PC-3 (cell line): Measurements from ENCODE around the gene ZNF830. TPM values are rescaled to one million over a fixed set of nuclear protein-coding genes. Genes with fewer than 3 reads are reported as not detected.

Experiments used
- ATAC-seq: fragments of 200-7000 bp; cut with Tn5 transposase; 2 replicates; pipeline ENCODE4 v1.9.1; 2020; ENCODE audit warnings: mild to moderate bottlenecking, moderate library complexity
- BruUV-seq: library from RNA; stranded (reverse); fragments of 400-500 nt; replicated peaks from 2 replicates; lab custom pipeline; 2021; lab: Mats Ljungman, UMichigan
- CTCF ChIA-PET: fragments of 300-600 bp; sonication (Branson Sonifier 250); formaldehyde crosslinking; loops from one replicate; lab custom pipeline; 2022; ENCODE audit warnings: antibody characterized with exemption; lab: Charles Lee
- POLR2A ChIA-PET: fragments of 300-600 bp; sonication (Branson Sonifier 250); formaldehyde crosslinking; loops from one replicate; lab custom pipeline; 2022; ENCODE audit warnings: antibody characterized with exemption; ENCODE audit not compliant: unreplicated experiment; lab: Charles Lee
- DNase-seq: peaks from one replicate; pipeline ENCODE4 v3.0.0-alpha.2; 2015
- H2AFZ ChIP-seq: fragments of 300-600 bp; sonication (generic); 2 replicates; pipeline ENCODE4 v1.6.0; 2016; ENCODE audit warnings: antibody characterized with exemption, low read length
- H3F3A ChIP-seq: fragments of 300-600 bp; sonication (generic); one replicate; pipeline ENCODE4 v1.6.0; 2017; ENCODE audit warnings: antibody characterized with exemption, low read length, control low read depth, mild to moderate bottlenecking; ENCODE audit not compliant: unreplicated experiment
- H3K27ac ChIP-seq: fragments of 300-600 bp; sonication (generic); 2 replicates; pipeline ENCODE4 v1.5.1; 2016; ENCODE audit warnings: mild to moderate bottlenecking, low read length
- H3K27me3 ChIP-seq: fragments of 300-600 bp; sonication (generic); 2 replicates; pipeline ENCODE4 v1.6.1; 2016; ENCODE audit warnings: low read length, mixed read lengths
- H3K36me3 ChIP-seq: fragments of 300-600 bp; sonication (generic); 2 replicates; pipeline ENCODE4 v1.6.1; 2016; ENCODE audit warnings: low read depth, mixed run types, low read length, mixed read lengths
- H3K4me1 ChIP-seq: fragments of 300-600 bp; sonication (generic); 2 replicates; pipeline ENCODE4 v1.5.1; 2016; ENCODE audit warnings: low read length; ENCODE audit not compliant: insufficient read depth
- H3K4me2 ChIP-seq: fragments of 300-600 bp; sonication (generic); 2 replicates; pipeline ENCODE4 v1.6.0; 2016; ENCODE audit warnings: low read length
- H3K4me3 ChIP-seq: fragments of 300-600 bp; sonication (generic); 2 replicates; pipeline ENCODE4 v1.5.1; 2016; ENCODE audit warnings: mild to moderate bottlenecking, low read length, mixed read lengths
- H3K79me2 ChIP-seq: fragments of 300-600 bp; sonication (generic); 2 replicates; pipeline ENCODE4 v1.6.1; 2017; ENCODE audit warnings: low read length, mixed read lengths
- H3K9ac ChIP-seq: fragments of 300-600 bp; sonication (generic); 2 replicates; pipeline ENCODE4 v1.6.0; 2016; ENCODE audit warnings: mild to moderate bottlenecking, low read length
- H3K9me2 ChIP-seq: fragments of 300-600 bp; sonication (generic); replicated peaks from 2 replicates; pipeline ENCODE4 v1.6.1; 2016; ENCODE audit warnings: mixed run types, low read length, mixed read lengths
- H3K9me3 ChIP-seq: fragments of 300-600 bp; sonication (generic); 2 replicates; pipeline ENCODE4 v1.6.1; 2016; ENCODE audit warnings: low read length, mixed read lengths
- H4K20me1 ChIP-seq: fragments of 300-600 bp; sonication (generic); 2 replicates; pipeline ENCODE4 v1.6.1; 2016; ENCODE audit warnings: low read length, mixed read lengths
- EZH2 ChIP-seq: fragments of 300-600 bp; sonication (generic); IDR thresholded peaks from one replicate; pipeline ENCODE4 v1.6.1; 2017; ENCODE audit warnings: antibody characterized with exemption, mild to moderate bottlenecking, low read length; ENCODE audit not compliant: unreplicated experiment
- EZH2phosphoT487 ChIP-seq: fragments of 300-600 bp; sonication (generic); IDR thresholded peaks from 2 replicates; pipeline ENCODE4 v1.6.1; 2018; ENCODE audit warnings: mild to moderate bottlenecking, antibody characterized with exemption, low read length, borderline replicate concordance
- intact Hi-C: fragments of 100-400 bp; cut with micrococcal nuclease; formaldehyde crosslinking; loops from 2 replicates; pipeline ENCODE4 v1.9.0; 2023
- total RNA-seq: library from RNA; depleted of rRNA; stranded (reverse); fragments of >200 nt; gene quantifications from 2 replicates; pipeline ENCODE4 v1.2.3, GENCODE V29; 2014
- TF ChIP-seq, protein P1 (sequence below): fragments of 300-600 bp; sonication (generic); conservative IDR thresholded peaks from 2 replicates; pipeline ENCODE4 v1.5.1; 2017; ENCODE audit warnings: antibody characterized with exemption, low read depth, mild to moderate bottlenecking, low read length

ZNF830 gene
- total RNA-seq, 1 experiment from 2014 or later = 5.0 TPM

DNA sequence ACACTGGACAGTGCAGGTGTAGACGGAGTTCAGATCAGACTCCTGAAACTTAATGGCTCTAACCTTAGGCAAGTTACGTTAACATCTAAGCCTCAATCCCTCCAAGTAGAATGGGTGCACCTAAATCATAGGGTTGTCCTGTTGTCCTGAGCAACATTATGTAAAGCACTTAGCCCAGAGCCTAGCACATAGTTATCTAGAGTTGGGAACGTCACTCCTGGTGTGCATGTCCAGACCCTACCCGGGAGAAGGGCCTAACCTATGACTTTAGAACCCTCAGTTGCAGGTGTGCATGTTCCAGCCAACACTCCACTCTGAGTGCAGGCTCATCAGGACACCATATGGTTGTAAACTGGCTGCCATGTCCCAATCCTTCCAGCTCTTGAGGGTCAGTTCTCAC, 45.0 kb downstream of the ZNF830 start:
- no peak for ATAC-seq
- H3F3A ChIP-seq = no peaks in the 10 kb centered on the region
- peaks cover 22% of the 10 kb centered on the region; the same call in 1 of the 2 replicates for H3K36me3 ChIP-seq
- no peak for DNase-seq
- no peaks in the 10 kb centered on the region for H3K9me3 ChIP-seq
- no peak overlapping the region for H2AFZ ChIP-seq
- no peak overlapping the region for H3K4me2 ChIP-seq
- no peak overlapping the region for H3K9ac ChIP-seq
- no peaks in the 10 kb centered on the region for H3K27me3 ChIP-seq
- no peak overlapping the region for H3K4me3 ChIP-seq
- intact Hi-C loops = no loop called here
- ChIA-PET POLR2A (no interaction called here), CTCF (no interaction called here)
- H4K20me1 ChIP-seq = no peaks in the 10 kb centered on the region
- BruUV-seq = no TSS peak
- H3K27ac ChIP-seq = no peak overlapping the region
- no peaks in the 10 kb centered on the region for H3K79me2 ChIP-seq
- peaks cover 12% of the 10 kb centered on the region for H3K4me1 ChIP-seq
- TF ChIP-seq EZH2phosphoT487 = no peak
- no peak for TF ChIP-seq EZH2
- TF ChIP-seq, protein P1, sequence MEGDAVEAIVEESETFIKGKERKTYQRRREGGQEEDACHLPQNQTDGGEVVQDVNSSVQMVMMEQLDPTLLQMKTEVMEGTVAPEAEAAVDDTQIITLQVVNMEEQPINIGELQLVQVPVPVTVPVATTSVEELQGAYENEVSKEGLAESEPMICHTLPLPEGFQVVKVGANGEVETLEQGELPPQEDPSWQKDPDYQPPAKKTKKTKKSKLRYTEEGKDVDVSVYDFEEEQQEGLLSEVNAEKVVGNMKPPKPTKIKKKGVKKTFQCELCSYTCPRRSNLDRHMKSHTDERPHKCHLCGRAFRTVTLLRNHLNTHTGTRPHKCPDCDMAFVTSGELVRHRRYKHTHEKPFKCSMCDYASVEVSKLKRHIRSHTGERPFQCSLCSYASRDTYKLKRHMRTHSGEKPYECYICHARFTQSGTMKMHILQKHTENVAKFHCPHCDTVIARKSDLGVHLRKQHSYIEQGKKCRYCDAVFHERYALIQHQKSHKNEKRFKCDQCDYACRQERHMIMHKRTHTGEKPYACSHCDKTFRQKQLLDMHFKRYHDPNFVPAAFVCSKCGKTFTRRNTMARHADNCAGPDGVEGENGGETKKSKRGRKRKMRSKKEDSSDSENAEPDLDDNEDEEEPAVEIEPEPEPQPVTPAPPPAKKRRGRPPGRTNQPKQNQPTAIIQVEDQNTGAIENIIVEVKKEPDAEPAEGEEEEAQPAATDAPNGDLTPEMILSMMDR = no peak
- no peaks in the 10 kb centered on the region for H3K9me2 ChIP-seq

DNA sequence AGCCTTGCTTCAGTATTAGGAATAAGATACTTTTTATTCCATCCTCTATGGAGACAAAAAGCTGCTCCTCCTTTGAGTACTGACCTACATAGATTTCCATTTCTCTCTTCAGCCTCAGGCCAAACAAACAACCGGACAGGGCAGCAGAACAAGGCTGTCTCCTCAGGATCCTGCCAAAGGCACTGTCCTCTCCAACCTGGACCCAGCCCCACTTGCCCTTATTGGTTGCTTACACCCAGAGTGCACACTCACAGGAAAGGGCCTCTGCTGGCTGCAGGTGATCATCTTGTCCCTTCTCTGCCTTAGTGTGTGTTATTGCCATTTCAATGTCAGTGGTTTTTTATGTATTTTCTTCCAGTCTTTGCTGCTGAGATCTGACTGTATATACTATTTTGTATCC, 45.6 kb downstream of the ZNF830 start:
- Histone ChIP-seq H3F3A (no peaks in the 10 kb centered on the region), H3K36me3 (peaks cover 22% of the 10 kb centered on the region; the same call in 1 of the 2 replicates), H3K79me2 (no peaks in the 10 kb centered on the region), H3K9me2 (no peaks in the 10 kb centered on the region), H3K27me3 (no peaks in the 10 kb centered on the region), H2AFZ (no peak overlapping the region), H3K27ac (no peak overlapping the region), H3K4me1 (peaks cover 6% of the 10 kb centered on the region), H3K4me2 (no peak overlapping the region), H4K20me1 (no peaks in the 10 kb centered on the region), H3K4me3 (no peak overlapping the region), H3K9me3 (no peaks in the 10 kb centered on the region), H3K9ac (no peak overlapping the region)
- ATAC-seq (no peak), DNase-seq (no peak)
- TF ChIP-seq, protein P1 = no peak
- TF ChIP-seq EZH2 (no peak), EZH2phosphoT487 (no peak)
- intact Hi-C loops = no loop called here
- no TSS peak for BruUV-seq
- CTCF ChIA-PET = no interaction called here
- POLR2A ChIA-PET = no interaction called here

DNA sequence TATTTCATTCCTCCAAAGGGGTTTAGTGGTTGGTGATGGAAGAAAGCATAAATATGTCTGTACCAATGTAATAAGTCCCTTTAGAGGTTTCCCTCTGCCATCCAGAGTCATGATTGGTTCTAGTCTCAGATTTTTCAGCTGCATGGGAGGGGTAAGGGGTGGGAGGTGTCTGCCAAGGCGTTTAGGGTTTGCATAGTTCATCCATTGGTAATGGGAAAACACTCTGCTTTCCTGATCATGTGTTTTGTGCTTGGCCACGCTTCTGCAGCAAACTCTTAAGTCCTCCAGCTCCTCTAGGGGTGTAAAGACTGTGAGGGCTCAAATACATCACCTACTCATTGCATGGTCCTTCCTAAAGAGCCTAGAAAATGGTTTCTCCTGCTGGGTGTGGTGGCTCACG, 48.8 kb downstream of the ZNF830 start:
- intact Hi-C loops = no loop called here
- H2AFZ ChIP-seq = no peak overlapping the region
- no peak overlapping the region for H3K9ac ChIP-seq
- H3K9me3 ChIP-seq = no peaks in the 10 kb centered on the region
- POLR2A ChIA-PET = no interaction called here
- H3K27me3 ChIP-seq = no peaks in the 10 kb centered on the region
- no peaks in the 10 kb centered on the region for H3K9me2 ChIP-seq
- ATAC-seq (no peak), DNase-seq (no peak)
- H3K36me3 ChIP-seq = peaks cover 42% of the 10 kb centered on the region
- H3K27ac ChIP-seq = no peak overlapping the region
- CTCF ChIA-PET = no interaction called here
- no peaks in the 10 kb centered on the region for H4K20me1 ChIP-seq
- H3K4me3 ChIP-seq = no peak overlapping the region
- no peaks in the 10 kb centered on the region for H3K79me2 ChIP-seq
- no peaks in the 10 kb centered on the region for H3F3A ChIP-seq
- no TSS peak for BruUV-seq
- no peak overlapping the region for H3K4me2 ChIP-seq
- TF ChIP-seq EZH2 (no peak), EZH2phosphoT487 (no peak)
- TF ChIP-seq, protein P1 = no peak
- H3K4me1 ChIP-seq = no peaks in the 10 kb centered on the region
